ENCODE measurements around the gene DNM3.
A peak's percentile ranks its signal among the peaks of the same experiment; 100 is the strongest.

The DNM3 gene

DNA sequence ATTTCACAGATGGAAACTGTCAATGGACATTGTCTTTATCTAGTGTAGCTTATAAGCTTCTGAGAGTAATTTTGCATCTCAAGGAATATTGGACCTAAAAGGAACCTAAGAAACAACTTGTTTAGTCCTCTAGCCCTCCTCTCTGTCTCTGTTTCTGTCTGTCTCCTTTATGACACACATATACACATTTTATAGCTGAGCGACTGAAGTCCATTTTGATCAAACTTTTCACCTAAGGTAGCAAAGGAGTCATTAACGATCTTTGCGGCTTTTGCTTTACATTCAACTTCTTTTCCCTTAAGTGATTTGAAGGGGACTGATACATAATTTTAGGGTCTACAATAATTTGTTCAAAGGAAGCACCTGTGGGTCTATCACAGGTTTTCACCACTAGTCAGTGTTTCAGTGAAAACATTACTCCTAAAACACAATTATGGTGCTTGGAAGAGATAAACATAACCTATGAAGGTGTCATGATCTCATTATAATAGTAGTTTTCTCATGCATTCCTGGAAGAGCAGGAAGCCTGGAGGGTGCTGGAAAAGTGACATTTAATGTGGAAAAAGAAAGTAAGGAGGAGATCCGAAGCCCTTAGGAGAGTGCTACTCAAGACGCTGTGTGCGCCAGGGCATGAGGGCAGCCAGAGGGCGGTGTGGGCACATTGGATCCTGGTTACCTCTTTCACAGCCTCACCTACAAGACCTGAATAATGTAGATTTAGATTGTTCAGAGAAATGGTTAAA lies 248.6 kb downstream of the DNM3 start:
- no peak for DNase-seq (ENCODE audit: low read depth)
- TF ChIP-seq, protein P1, sequence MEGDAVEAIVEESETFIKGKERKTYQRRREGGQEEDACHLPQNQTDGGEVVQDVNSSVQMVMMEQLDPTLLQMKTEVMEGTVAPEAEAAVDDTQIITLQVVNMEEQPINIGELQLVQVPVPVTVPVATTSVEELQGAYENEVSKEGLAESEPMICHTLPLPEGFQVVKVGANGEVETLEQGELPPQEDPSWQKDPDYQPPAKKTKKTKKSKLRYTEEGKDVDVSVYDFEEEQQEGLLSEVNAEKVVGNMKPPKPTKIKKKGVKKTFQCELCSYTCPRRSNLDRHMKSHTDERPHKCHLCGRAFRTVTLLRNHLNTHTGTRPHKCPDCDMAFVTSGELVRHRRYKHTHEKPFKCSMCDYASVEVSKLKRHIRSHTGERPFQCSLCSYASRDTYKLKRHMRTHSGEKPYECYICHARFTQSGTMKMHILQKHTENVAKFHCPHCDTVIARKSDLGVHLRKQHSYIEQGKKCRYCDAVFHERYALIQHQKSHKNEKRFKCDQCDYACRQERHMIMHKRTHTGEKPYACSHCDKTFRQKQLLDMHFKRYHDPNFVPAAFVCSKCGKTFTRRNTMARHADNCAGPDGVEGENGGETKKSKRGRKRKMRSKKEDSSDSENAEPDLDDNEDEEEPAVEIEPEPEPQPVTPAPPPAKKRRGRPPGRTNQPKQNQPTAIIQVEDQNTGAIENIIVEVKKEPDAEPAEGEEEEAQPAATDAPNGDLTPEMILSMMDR (conservative IDR thresholded peaks at IDR 0.05; ENCODE audit: low read depth, low read length), result peak; percentile 93
- no peak overlapping the region for H3K4me3 ChIP-seq (ENCODE audit: low read length)

DNA sequence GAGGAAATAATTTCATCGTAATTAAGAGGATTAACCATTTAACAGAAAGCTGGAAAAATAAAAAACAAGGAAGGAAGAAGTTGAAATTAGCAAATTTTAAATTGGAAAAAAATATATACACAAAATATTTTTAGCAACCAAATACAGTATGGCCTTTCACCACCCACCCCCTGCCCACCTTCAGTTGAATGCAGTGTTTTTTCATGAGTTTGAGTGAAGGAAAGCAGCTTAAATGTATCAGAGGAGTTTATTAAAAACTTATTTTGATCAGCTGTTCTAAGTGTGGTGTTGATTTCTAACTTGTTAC lies 249.2 kb downstream of the DNM3 start:
- TF ChIP-seq, protein P1 (conservative IDR thresholded peaks at IDR 0.05; ENCODE audit: low read depth, low read length), result no peak
- no peak overlapping the region for H3K4me3 ChIP-seq (ENCODE audit: low read length)
- no peak for DNase-seq (ENCODE audit: low read depth)

DNA sequence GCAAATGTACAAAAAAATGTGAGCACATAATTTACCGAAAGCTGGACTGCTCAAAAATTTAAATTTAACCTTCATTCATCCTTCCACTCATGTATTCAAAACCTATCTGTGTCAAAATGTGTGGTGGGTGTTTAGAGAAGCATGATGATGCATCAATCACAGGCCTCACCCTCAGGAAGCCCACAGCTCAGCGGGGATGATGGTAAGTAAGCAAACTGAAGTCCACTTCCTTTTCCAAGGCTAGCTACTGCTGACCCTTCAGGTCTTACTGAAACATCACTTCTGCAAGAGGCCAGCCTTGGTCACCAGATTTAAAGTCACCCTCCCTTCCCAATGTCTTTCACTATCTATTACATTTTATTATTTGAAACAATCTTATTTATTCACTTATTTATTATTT lies 254.5 kb downstream of the DNM3 start:
- DNase-seq (ENCODE audit: low read depth), result no peak

DNA sequence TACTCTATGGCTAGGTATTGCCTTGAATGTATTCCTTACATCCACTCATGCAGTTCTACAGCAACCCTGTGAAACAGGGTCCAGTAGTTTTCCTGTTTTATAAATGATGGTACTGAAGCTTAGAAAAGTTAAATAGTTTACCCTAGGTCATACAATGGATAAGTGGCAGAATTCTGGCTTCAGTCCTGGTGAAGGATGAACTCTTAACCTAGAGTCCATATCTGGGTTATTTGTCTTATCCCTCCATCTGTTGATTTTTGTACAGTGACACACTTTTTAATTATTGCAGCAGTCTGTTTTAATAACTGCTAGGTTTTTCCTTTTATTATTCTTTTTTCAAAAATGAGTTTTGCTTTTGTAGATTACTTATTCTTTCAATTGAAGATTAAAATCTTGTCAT lies 263.9 kb downstream of the DNM3 start:
- TF ChIP-seq, protein P1 (conservative IDR thresholded peaks at IDR 0.05; ENCODE audit: low read depth, low read length), result no peak

More for the DNA sequence above, 254.5 kb downstream of the DNM3 start:
- H3K4me3 ChIP-seq (ENCODE audit: low read length), result no peak overlapping the region
- TF ChIP-seq, protein P1 (conservative IDR thresholded peaks at IDR 0.05; ENCODE audit: low read depth, low read length), result no peak

DNA sequence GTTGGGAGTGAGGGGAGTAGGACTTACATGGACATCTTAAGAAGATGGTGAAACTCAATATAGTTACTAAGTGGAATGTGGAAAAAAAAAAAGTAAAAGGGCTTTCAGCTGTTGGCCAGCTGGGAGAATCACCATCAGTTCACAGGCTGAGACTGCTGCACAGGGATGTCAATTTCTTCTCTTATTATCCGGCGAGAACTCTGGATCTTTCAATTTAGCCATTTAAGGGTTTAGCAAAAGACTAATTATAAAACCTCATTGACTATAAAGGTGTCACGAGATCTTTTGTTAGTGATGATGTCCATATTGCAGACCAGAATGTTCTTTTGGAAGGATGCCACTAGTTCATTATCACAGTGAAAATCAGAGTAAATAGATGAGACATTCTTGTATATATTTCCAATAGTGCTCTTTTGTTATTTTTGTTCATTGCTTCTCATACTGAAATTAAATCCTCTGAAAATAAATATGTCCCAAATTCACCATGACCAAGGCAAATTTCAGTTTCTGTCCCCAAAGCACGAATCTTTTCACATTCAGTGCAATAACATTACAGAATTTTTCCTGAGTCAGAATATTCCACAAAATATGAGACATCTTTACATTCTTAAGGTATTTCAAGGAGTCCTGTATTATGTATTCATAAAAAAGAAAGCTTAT lies 266.1 kb downstream of the DNM3 start:
- no peak for DNase-seq (ENCODE audit: low read depth)
- TF ChIP-seq, protein P1 (conservative IDR thresholded peaks at IDR 0.05; ENCODE audit: low read depth, low read length), result no peak
- no peak overlapping the region for H3K4me3 ChIP-seq (ENCODE audit: low read length)

More for the DNA sequence above, 263.9 kb downstream of the DNM3 start:
- no peak for DNase-seq (ENCODE audit: low read depth)
- H3K4me3 ChIP-seq (ENCODE audit: low read length), result no peak overlapping the region

DNA sequence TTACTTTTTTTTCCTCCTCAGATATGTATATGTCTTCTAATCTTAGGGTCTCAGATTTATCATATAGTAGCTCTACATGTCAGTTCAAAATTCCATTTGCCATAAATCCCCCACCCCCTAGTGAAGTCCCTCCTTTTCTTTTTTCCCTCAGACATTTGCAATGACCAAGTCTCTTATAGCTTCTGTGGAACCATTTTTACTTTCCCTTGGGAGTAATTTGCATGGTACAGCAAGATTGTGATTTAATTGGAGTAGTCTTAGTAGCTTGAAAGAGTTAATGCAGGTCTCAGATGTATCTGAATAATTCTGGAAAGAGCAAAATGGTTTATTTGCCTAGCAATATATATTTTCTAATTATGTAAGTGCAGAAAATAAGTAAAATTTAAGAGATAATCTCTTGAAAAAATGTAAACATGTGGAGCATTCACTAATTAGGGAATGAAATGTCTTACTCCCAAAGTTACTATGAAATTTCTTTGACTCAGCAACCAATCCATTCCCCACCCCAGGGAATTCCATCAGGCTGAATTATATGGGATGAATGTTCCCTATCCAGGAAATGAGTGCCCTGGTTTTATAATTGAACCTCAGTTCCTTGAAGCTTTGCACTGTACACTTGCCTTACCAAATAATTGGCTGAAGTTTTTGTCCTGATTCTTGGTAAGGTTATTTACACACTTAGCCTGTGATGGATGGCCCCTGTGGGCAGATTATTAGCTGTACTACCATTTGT lies 267.0 kb downstream of the DNM3 start:
- no peak overlapping the region for H3K4me3 ChIP-seq (ENCODE audit: low read length)
- DNase-seq (ENCODE audit: low read depth), result peak; percentile 48
- TF ChIP-seq, protein P1 (conservative IDR thresholded peaks at IDR 0.05; ENCODE audit: low read depth, low read length), result no peak
